HepG2 (cell line): ENCODE data around the gene ODC1. TPM values are rescaled to one million over a fixed set of nuclear protein-coding genes. Genes with fewer than 3 reads are reported as not detected.

Experiments used
- DNMT1 ChIP-seq: sonication (generic); formaldehyde crosslinking; IDR thresholded peaks from 2 replicates; pipeline ENCODE4 v1.5.1; 2020; ENCODE audit warnings: mild to moderate bottlenecking, missing genetic modification reagents
- FOXJ3 ChIP-seq: sonication (generic); formaldehyde crosslinking; IDR thresholded peaks from 2 replicates; pipeline ENCODE4 v1.4.0; 2020; ENCODE audit warnings: missing genetic modification reagents, mild to moderate bottlenecking, borderline replicate concordance
- HDAC1 ChIP-seq: sonication (generic); formaldehyde crosslinking; IDR thresholded peaks from 2 replicates; pipeline ENCODE4 v1.5.1; 2020; ENCODE audit warnings: mild to moderate bottlenecking, missing genetic modification reagents
- HNRNPLL ChIP-seq: fragments of 200-400 bp; formaldehyde crosslinking; IDR thresholded peaks from 2 replicates; pipeline ENCODE4 v1.6.1; 2017; ENCODE audit warnings: mild to moderate bottlenecking, low read depth, low read length; ENCODE audit not compliant: poor library complexity, severe bottlenecking
- KDM1A ChIP-seq: IDR thresholded peaks from 2 replicates; pipeline ENCODE4 v1.6.1; 2016; ENCODE audit warnings: missing compliant biosample characterization
- NRL ChIP-seq: sonication (generic); formaldehyde crosslinking; IDR thresholded peaks from 2 replicates; pipeline ENCODE4 v1.5.0; 2020; ENCODE audit warnings: missing genetic modification reagents, mild to moderate bottlenecking, moderate library complexity, borderline replicate concordance
- POLR2A ChIP-seq, 2 experiments: IDR thresholded peaks; 2 replicates each; pipeline ENCODE4 v1.6.1; 2011; ENCODE audit warnings: low read depth in 2 of 2, low read length in 2 of 2, mild to moderate bottlenecking in 1 of 2, moderate library complexity in 1 of 2; ENCODE audit not compliant: insufficient read depth in 1 of 2
- SRSF1 ChIP-seq: fragments of 200-400 bp; formaldehyde crosslinking; optimal IDR thresholded peaks from 2 replicates; pipeline ENCODE3; 2017; ENCODE audit warnings: mild to moderate bottlenecking, low read depth, low read length, moderate library complexity
- THYN1 ChIP-seq: sonication (generic); formaldehyde crosslinking; IDR thresholded peaks from 2 replicates; pipeline ENCODE4 v1.8.1; 2023; ENCODE audit warnings: low read depth, mild to moderate bottlenecking, moderate library complexity, missing genetic modification reagents, borderline replicate concordance
- ZBTB8A ChIP-seq: sonication (generic); formaldehyde crosslinking; IDR thresholded peaks from 2 replicates; pipeline ENCODE4 v1.4.0; 2020; ENCODE audit warnings: mild to moderate bottlenecking, low read depth, missing genetic modification reagents, borderline replicate concordance
- ZC3H13 ChIP-seq: sonication (generic); formaldehyde crosslinking; IDR thresholded peaks from 2 replicates; pipeline ENCODE4 v1.8.1; 2023; ENCODE audit warnings: mild to moderate bottlenecking, missing genetic modification reagents, moderate library complexity
- ZNF841 ChIP-seq: sonication (generic); formaldehyde crosslinking; IDR thresholded peaks from 2 replicates; pipeline ENCODE4 v1.8.1; 2023; ENCODE audit warnings: missing genetic modification reagents, borderline replicate concordance
- ZNF878 ChIP-seq: sonication (generic); formaldehyde crosslinking; IDR thresholded peaks from 2 replicates; pipeline ENCODE4 v1.8.1; 2023; ENCODE audit warnings: mild to moderate bottlenecking, missing genetic modification reagents, moderate library complexity
- ZNF883 ChIP-seq: sonication (generic); formaldehyde crosslinking; IDR thresholded peaks from 2 replicates; pipeline ENCODE4 v1.5.1; 2020; ENCODE audit warnings: mild to moderate bottlenecking, missing genetic modification reagents; ENCODE audit errors: not compliant biosample characterization
- polyA plus RNA-seq, 8 experiments: library from polyadenylated mRNA; depleted of rRNA in 3 of 8; stranded (reverse) in 7 of 8; unstranded in 1 of 8; fragments of >200 nt; fragmentation: Illumina TruSeq in 4 of 8; extraction: Trizol in 4 of 8; gene quantifications; 2 replicates each; pipeline versions ENCODE4 v1.2.1 to v1.2.3, GENCODE V29; 2011 to 2016; ENCODE audit warnings: low read depth in 4 of 8, missing spikeins in 1 of 8, mixed read lengths in 1 of 8; ENCODE audit not compliant: insufficient read depth in 1 of 8
- total RNA-seq, 5 experiments: library from RNA; depleted of rRNA; stranded (reverse); fragments of >200 nt; fragmentation: Illumina TruSeq; extraction: Trizol; gene quantifications; 2 replicates each; pipeline ENCODE4 v1.2.3, GENCODE V29; 2016; ENCODE audit warnings: low read depth in 1 of 5
- TF ChIP-seq, protein P1 (sequence below): sonication (generic); formaldehyde crosslinking; IDR thresholded peaks from 2 replicates; pipeline ENCODE4 v1.5.1; 2020; ENCODE audit warnings: mild to moderate bottlenecking, missing genetic modification reagents, borderline replicate concordance
- TF ChIP-seq, protein P2 (sequence below): sonication (generic); formaldehyde crosslinking; IDR thresholded peaks from 2 replicates; pipeline ENCODE4 v1.5.0; 2020; ENCODE audit warnings: missing genetic modification reagents
- TF ChIP-seq, protein P3 (sequence below): sonication (generic); formaldehyde crosslinking; IDR thresholded peaks from 2 replicates; pipeline ENCODE4 v1.5.1; 2020; ENCODE audit warnings: missing genetic modification reagents, mild to moderate bottlenecking, borderline replicate concordance
- TF ChIP-seq, protein P4 (sequence below), 2 experiments: sonication (generic) in 1 of 2; formaldehyde crosslinking in 1 of 2; IDR thresholded peaks; 2 replicates each; pipeline versions ENCODE4 v1.4.0 to v1.6.1; 2018 to 2020; ENCODE audit warnings: missing genetic modification reagents in 2 of 2, borderline replicate concordance in 1 of 2, low read depth in 1 of 2, mild to moderate bottlenecking in 1 of 2, missing biosample characterization in 1 of 2

ODC1 gene
- total and polyA plus RNA-seq, 2 of the 13 experiments (the other 11 are each of a cell fraction or from before 2014, with no cell fraction given), result 142 to 371 TPM

DNA sequence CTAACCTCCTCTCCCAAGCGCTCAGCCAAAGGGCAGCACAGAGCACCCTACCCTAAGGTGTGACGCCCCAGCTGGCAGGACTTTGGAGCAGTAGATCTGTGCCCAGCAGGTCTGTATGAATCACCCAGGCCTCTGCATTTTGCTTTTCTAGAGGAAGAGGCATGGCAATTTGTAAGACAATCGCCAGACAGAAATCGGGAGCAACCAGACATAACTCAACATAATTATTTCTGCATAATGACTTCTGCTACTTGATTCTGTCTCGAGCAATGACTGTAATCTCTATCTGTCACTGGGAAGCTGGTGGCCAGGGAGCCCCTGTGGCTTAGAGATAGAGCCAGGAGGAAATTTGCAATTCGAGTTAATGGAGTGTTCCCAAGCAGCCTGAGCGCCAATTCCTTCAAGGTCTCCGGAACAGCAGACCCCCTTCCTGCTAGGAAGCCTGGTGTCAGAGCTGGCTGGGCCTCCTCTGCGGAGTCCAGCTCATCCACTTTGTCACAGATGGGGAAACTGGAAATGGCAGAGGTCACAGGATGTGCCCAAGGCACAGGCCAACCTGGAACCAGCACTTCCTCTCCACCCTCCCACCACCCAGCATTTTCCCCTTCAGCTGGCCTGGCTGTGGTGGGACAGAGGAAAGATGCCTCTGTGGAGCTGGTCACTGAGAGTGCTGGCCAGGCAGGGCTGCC lies 55.0 kb downstream of the ODC1 start (continued):
- TF ChIP-seq, protein P1, sequence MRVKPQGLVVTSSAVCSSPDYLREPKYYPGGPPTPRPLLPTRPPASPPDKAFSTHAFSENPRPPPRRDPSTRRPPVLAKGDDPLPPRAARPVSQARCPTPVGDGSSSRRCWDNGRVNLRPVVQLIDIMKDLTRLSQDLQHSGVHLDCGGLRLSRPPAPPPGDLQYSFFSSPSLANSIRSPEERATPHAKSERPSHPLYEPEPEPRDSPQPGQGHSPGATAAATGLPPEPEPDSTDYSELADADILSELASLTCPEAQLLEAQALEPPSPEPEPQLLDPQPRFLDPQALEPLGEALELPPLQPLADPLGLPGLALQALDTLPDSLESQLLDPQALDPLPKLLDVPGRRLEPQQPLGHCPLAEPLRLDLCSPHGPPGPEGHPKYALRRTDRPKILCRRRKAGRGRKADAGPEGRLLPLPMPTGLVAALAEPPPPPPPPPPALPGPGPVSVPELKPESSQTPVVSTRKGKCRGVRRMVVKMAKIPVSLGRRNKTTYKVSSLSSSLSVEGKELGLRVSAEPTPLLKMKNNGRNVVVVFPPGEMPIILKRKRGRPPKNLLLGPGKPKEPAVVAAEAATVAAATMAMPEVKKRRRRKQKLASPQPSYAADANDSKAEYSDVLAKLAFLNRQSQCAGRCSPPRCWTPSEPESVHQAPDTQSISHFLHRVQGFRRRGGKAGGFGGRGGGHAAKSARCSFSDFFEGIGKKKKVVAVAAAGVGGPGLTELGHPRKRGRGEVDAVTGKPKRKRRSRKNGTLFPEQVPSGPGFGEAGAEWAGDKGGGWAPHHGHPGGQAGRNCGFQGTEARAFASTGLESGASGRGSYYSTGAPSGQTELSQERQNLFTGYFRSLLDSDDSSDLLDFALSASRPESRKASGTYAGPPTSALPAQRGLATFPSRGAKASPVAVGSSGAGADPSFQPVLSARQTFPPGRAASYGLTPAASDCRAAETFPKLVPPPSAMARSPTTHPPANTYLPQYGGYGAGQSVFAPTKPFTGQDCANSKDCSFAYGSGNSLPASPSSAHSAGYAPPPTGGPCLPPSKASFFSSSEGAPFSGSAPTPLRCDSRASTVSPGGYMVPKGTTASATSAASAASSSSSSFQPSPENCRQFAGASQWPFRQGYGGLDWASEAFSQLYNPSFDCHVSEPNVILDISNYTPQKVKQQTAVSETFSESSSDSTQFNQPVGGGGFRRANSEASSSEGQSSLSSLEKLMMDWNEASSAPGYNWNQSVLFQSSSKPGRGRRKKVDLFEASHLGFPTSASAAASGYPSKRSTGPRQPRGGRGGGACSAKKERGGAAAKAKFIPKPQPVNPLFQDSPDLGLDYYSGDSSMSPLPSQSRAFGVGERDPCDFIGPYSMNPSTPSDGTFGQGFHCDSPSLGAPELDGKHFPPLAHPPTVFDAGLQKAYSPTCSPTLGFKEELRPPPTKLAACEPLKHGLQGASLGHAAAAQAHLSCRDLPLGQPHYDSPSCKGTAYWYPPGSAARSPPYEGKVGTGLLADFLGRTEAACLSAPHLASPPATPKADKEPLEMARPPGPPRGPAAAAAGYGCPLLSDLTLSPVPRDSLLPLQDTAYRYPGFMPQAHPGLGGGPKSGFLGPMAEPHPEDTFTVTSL (CRISPR knock-in tag), result no peak
- no peak for TF ChIP-seq SRSF1
- TF ChIP-seq, protein P2, sequence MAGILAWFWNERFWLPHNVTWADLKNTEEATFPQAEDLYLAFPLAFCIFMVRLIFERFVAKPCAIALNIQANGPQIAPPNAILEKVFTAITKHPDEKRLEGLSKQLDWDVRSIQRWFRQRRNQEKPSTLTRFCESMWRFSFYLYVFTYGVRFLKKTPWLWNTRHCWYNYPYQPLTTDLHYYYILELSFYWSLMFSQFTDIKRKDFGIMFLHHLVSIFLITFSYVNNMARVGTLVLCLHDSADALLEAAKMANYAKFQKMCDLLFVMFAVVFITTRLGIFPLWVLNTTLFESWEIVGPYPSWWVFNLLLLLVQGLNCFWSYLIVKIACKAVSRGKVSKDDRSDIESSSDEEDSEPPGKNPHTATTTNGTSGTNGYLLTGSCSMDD, result no peak
- no peak for TF ChIP-seq ZBTB8A (CRISPR knock-in tag)
- TF ChIP-seq ZNF883 (CRISPR knock-in tag), result no peak
- TF ChIP-seq HNRNPLL, result no peak
- no peak for TF ChIP-seq HDAC1
- TF ChIP-seq THYN1 (CRISPR knock-in tag), result no peak
- peak; percentile 33; the same call in 1 of the 2 replicates for TF ChIP-seq ZC3H13 (CRISPR knock-in tag)
- TF ChIP-seq POLR2A (IDR thresholded peaks at IDR 0.05; ENCODE audit: insufficient read depth in 1 of 2, low read depth in 2 of 2, low read length in 2 of 2), result no peak
- TF ChIP-seq NRL (CRISPR knock-in tag), result 0 out of 2 replicates have a peak, but pooled peaks have one; percentile 21
- no peak for TF ChIP-seq KDM1A (CRISPR knock-in tag)
- TF ChIP-seq ZNF878, result no peak
- TF ChIP-seq FOXJ3, result no peak
- TF ChIP-seq ZNF841, result no peak
- 0 out of 2 replicates have a peak, but pooled peaks have one; percentile 55 for TF ChIP-seq DNMT1
- TF ChIP-seq, protein P3, sequence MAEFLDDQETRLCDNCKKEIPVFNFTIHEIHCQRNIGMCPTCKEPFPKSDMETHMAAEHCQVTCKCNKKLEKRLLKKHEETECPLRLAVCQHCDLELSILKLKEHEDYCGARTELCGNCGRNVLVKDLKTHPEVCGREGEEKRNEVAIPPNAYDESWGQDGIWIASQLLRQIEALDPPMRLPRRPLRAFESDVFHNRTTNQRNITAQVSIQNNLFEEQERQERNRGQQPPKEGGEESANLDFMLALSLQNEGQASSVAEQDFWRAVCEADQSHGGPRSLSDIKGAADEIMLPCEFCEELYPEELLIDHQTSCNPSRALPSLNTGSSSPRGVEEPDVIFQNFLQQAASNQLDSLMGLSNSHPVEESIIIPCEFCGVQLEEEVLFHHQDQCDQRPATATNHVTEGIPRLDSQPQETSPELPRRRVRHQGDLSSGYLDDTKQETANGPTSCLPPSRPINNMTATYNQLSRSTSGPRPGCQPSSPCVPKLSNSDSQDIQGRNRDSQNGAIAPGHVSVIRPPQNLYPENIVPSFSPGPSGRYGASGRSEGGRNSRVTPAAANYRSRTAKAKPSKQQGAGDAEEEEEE (CRISPR knock-in tag), result 0 out of 2 replicates have a peak, but pooled peaks have one; percentile 47
- TF ChIP-seq, protein P4, sequence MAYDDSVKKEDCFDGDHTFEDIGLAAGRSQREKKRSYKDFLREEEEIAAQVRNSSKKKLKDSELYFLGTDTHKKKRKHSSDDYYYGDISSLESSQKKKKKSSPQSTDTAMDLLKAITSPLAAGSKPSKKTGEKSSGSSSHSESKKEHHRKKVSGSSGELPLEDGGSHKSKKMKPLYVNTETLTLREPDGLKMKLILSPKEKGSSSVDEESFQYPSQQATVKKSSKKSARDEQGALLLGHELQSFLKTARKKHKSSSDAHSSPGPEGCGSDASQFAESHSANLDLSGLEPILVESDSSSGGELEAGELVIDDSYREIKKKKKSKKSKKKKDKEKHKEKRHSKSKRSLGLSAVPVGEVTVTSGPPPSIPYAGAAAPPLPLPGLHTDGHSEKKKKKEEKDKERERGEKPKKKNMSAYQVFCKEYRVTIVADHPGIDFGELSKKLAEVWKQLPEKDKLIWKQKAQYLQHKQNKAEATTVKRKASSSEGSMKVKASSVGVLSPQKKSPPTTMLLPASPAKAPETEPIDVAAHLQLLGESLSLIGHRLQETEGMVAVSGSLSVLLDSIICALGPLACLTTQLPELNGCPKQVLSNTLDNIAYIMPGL (CRISPR knock-in tag; IDR thresholded peaks at IDR 0.05; ENCODE audit: borderline replicate concordance in 1 of 2, low read depth in 1 of 2), result 0 out of 4 replicates have a peak, but pooled peaks of 1 of the 2 experiments have one; percentile 25
